NCI-H2196 treated with DMSO at 0.1 percent for 48 hours (cell line): Measurements from ENCODE around the gene NR2C2.

ENCODE experiments used
- DNase-seq: peaks from one replicate; lab custom pipeline; 2025; ENCODE audit not compliant: unreplicated experiment; lab: John Stamatoyannopoulos, UW

Gene NR2C2

DNA sequence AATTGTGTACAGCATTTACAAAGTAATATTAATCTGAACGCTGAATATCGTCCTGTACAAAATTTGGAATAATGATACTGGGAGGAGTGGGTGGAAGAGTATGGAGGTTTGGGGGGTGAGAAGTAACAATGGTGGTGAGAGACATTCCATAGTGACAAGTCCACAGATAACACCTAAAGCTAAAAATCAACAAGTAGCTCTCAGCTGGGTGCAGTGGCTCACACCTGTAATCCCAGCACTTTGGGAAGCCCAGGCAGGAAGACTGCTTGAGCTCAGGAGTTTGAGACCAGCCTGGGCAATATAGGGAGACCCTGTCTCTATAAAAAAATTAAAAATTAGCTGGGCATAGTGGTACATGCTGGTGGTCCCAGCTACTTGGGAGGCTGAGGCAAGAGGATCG, 112.6 kb downstream of the NR2C2 start:
- DNase-seq, result no peak

DNA sequence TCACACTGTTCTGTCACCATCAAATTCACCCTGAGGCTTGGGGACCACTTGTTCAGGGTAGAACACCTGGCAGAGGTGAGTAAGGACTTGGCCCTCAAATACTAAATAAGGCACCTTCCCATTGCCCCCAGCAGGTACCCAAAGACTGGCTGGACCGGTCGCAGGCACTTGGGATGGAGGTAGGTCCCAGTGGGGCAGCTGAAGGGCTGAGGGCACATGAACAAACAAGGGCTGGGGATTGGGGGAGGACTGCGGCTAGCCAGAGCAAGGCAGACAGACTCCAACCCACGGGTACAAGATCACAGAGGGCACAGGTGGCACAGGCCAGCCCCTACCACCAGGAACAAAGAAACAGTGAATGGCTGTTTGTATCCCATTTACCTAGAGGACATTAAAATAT, 115.9 kb downstream of the NR2C2 start:
- no peak for DNase-seq

DNA sequence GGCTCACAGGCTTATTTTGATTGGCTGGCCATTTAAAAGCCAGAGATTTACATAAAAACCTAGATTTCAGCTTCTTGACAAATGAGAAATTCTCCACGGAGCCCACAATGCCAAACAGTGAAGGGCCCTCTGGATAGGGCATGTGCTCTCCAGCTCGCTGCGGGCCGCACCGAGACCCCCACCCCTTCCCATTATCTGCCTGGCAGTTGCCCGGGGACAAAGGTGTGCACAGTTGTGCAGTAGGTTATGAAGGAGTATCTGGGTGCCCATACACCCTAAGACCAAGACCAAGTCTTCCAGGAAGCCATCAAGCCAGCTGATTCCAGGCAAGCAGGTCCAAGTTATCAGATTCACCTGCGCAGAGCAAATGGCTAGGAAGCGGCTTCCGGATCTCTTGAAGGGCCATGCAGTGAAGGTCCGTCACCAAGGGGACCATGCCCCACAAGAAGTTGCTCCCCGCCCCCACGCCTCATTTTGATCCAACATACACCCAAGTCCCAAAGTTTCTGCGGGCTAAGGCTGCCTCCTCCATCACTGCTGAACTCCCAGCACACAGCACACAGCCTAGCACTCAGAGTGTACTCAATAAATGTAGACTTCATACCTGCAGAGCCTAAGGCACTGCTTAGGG, 116.4 kb downstream of the NR2C2 start:
- DNase-seq, result no peak

DNA sequence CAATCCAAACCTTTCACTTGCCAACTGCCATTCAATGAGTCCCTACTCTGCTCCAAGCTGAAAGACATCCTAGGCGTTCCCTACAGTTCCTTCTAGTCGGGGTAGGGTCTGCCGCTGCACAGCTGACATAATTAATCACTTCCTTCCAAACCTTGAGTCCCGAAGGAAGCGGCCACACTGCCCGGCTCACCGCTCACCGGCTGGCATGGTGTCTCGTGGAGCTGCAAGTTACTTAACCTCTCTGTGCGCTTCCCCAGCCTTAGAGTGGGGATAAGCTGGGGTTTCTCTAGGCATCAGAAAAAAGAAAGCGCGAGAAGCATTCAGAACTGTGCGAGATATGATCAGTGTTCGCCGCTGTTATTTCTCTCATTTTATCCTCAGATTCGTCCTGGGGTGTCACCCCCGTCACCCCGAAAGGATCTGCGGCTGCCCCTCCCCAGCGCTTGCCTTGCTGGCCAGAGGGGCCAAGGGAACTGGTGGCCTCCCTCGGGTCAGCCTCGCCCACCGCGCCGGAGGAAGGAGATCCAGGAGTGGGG, 117.0 kb downstream of the NR2C2 start:
- DNase-seq, result no peak

DNA sequence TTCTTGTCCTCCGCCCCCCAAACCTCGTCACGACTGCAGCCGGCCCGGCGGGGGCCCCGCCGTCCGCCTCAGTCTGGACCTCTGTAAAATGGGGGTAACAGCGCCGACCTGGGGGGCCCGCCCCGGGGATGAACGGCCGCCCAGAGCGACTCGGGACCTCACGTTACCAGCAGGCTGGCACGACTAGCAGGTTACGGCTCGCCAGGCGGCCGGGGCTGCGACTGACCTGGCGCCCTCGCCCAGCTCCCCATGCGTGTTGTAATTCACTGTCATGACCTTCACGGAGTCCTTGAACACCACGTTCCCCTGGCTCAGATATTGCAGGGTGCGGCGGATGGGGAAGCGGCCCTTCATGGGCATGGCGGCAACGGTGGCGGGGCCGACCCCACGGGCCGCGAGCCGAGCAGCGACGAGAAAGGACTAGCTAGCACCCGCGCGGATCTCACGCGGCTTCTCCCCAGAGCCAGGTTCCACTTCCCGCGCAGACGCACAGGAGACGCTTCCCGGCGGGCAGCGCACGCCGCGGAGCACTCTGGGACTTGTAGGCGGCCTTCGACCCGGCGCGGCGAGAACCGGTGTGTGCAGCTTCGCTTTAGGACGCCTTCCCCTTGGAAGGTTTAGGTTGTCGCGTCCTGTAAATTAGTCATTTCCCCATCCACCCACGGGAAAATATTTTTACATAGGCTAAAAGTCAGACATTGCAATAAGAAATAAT, 117.6 kb downstream of the NR2C2 start, which contains the start of gene MRPS25:
TSS of gene MRPS25 (minus strand) at position 481 of the 715 bp plus-strand sequence. CDS start at position 360, 121 bp downstream.
- DNase-seq, result peak; percentile 40

DNA sequence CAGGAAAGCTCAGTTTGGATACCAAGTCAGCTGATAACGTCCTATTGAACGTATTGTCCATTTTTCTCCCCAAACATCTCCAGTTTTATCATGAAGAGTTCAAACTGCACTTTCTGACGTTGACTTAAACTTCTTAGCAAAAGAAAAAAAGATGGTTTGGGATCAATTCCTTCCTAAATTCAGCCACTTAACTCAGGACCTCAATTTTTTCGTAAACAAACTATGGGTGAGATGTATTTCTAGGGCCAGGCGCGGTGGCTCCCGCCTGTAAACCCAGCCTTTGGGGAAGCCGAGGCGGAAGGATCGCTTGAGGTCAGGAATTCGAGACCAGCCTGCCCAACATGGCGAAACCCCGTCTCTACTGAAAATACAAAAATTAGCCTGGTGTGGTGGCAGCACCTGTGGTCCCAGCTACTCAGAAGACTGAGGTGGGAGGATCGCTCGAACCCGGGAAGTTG, 118.2 kb downstream of the NR2C2 start:
- DNase-seq, result no peak

DNA sequence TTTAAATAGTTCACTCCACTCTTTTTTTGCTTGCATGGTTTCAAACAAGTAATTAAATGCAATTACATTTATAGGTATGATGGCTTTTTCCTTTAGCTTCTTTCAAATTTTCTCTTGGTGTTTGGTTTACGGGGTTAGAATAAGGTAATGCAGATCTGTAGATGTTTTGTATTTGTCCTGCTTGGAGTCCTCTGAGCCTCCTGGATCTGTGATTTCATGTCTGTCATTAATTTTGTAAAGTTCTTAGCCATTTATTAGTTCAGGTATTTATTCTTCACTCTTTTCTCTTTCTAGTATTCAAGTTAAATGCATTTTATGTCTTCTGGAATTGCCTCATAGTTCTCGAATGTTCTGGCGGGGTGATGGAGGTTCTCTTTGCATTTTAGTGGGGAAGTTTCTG, 119.1 kb downstream of the NR2C2 start:
- no peak for DNase-seq

DNA sequence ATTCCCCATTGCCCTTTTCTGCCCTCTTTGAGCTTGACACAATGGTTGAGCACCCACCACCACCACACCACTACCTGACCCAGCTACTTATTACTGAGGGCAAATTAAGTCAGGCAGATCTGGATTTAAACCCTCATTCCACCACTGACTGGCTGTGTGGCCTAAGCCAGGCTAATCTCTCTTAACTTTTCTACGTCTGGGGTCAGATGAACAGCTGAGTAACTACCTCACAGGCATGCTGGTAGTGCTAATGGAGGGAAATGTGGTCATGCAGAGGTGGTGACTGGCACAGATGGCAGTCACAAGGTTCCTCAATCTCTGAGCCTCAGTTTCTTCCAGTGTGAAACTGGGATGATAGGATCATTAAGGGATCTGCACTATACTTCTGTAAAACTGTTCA, 122.1 kb downstream of the NR2C2 start:
- DNase-seq, result no peak

DNA sequence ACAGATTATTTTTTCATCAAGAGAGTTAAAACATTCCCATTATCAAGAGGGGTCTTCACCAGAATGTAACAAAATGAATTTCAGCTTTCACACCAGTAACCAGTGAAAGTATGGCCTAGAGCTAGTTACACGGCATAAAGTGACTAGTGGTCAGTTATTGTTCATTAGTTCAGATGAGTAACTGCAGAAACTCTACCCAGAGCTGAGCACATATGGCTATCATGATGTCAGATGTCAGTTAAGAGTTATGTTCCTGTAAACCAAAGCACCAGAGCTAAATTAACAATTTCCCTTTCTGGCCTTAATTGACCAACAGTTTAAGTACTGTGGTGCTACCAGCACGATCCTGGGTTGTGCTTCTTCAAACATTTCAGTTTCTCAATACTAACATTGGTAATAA, 124.3 kb downstream of the NR2C2 start:
- DNase-seq, result no peak

DNA sequence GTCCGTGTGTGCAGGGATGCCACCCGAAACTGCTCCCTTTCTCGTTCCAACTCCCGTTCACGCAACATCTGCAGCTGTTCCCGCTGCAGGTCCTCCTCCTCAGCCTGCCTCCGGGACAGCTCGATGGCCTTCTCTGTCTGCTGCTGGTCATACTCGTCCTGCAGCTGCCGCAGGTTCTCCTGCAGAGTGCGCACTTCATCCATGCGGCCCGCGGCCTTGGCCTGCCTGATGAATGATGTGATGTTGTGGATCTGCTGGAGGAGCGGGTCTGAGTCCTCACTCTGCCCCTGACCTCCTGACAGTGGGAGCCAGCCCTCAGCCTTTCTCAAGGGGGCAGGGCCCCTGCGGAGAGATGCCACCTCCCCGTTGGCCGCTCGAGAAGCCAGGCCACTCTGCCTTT, 127.1 kb downstream of the NR2C2 start:
- no peak for DNase-seq

DNA sequence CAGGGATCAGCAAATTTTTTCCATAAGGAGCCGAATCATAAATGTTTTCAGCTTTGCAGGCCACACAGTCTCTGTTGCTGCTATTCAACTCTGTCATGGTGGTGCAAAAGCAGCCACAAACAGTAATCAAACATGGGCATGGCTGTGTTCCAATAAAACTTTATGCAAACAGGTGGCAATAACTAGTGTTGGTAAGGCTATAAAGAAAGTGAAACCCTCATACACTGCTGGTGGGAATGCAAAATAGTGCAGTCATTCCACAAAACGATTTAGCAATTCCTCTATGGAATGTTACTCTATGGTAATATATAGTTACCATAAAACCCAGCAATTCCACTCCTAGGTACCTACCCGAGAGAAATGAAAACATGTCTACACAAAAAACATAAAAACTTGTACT, 131.7 kb downstream of the NR2C2 start:
- DNase-seq, result no peak

DNA sequence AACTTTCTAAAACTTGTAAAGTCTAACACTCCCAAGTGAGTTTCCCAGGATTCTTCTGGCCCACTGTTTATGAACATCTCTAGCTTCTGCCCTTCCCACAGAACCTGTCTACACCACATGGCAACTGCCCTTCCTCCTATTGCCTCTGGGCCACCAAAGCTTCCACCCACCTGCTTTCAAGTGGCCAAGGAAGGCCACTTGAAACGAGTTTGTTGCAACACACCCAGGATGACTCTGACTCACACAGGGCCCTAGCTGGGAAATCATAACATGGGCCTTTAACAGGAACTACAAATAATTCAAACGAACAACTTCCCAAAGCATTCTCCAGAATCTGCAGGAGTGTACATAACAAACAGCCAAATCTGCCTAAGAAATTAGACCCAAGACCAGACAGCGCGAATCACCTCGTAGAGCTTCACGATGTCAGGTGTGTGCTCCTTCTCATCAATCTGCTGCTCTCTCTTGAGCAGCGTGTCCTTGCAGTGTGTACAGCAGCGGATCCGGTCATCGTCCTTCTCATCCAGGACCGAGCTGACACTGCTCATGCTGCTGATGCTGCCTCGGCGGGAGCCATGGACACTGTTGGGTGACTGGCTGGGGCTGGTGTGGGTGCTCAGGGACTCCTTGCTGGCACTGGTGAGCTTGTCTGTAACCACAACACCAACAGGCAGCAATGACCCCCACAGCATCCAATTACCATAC, 134.7 kb downstream of the NR2C2 start:
- no peak for DNase-seq

DNA sequence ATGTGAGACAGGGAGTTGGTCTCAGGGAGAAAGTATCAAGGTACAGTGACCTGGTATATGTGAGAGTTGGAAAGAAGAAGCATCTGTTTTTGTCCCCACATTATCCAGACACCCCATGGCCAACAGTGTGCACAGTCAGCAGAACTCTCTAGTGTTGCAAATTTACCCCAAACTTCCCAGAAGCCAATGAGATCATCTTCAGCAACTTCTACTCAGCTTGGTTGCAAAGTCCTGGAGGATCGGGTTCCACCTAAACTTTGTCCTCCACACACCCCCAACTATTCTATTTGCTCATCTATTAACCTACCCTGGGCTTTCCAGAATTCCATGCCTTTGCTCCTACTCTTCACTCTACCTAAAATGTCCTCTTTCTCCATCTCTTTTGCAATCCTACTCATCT, 135.9 kb downstream of the NR2C2 start:
- DNase-seq, result no peak

DNA sequence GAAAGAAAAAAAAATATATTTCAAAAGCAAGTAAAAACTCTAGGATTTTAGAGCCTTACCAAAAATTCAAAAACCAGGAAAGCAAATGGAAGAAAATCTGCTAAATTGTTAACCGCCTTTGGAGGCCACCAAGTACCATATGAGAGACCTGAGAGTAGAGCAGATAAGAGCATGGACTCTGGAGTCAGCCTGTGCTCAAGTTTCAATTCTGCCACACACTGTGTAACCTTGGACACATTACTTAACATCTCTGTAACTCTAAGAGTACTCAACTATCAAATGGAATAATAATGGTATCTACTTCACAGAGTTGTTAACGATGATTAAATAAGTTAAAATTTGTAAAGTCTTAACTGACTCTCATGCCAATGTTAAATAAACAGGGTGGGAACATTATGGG, 138.9 kb downstream of the NR2C2 start:
- no peak for DNase-seq

DNA sequence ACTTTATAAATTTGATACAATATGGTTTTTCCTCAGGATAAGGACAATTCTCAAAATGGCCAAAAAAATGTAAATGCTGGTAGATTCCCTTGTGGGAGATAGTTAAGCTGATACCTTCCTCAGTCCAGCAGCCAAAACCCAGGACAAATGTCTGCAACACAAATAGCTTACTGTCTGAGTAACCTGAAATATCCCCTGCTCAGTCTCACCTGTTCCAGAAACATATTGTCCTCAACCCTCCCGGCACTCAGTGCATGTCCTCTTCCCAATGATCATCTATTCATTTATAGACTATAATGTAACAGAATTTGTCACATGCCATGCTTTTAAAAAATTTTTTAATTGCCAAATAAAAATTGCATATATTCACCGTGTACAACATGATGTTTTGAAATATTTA, 139.3 kb downstream of the NR2C2 start:
- no peak for DNase-seq

DNA sequence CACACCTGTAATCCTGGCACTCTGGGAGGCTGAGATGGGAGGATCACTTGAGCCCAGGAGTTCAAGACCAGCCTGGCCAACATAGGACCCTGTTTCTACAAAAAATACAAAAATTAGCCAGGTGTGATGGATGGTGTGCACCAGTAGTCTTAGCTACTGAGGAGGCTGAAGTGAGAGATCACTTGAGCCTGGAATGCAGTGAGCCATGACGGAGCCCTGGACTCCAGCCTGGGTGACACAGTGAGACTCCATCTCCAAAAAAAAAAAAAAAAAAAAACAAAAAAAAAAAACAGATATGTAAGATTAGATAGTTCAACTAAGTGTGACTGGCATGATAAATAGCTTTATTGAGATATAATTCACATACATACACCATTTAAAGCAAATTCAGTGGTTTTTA, 141.8 kb downstream of the NR2C2 start:
- DNase-seq, result no peak

DNA sequence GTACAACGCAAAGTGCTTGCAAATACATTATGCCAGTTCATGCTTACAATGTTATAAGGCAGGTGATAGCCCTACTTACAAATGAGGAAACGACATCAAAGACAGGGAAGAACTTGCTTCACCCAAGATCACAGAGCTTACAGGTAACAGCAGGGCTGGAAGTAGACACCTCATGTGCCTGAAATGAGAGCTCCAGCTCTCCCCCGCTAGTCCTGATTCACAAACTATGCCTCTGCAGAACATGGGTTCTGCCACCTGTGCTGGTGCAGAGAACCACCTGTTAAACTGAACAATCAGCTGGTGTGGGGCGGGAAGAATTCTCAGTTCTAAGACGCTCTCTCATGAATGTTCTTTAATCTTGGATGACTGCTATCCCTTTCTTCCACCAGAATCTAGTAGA, 144.2 kb downstream of the NR2C2 start:
- DNase-seq, result no peak

DNA sequence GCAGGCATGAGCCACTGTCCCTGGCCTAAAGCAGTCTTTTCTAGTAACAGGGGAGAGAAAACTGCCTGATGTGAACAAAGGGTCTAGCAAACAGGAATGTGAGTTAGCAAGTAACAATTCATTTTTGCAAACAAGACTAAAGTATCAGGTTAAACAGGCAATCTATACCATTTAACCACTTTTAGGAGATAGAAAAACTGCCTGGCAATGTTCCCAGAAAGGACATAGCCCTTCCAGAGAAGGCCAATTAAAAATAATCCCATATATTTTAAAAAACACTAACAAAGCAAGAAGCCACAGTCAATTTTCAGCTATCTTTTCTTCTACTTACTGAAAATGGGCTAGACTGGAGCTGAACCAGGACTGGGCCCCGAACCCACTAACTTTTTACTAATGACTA, 145.3 kb downstream of the NR2C2 start:
- DNase-seq, result no peak

DNA sequence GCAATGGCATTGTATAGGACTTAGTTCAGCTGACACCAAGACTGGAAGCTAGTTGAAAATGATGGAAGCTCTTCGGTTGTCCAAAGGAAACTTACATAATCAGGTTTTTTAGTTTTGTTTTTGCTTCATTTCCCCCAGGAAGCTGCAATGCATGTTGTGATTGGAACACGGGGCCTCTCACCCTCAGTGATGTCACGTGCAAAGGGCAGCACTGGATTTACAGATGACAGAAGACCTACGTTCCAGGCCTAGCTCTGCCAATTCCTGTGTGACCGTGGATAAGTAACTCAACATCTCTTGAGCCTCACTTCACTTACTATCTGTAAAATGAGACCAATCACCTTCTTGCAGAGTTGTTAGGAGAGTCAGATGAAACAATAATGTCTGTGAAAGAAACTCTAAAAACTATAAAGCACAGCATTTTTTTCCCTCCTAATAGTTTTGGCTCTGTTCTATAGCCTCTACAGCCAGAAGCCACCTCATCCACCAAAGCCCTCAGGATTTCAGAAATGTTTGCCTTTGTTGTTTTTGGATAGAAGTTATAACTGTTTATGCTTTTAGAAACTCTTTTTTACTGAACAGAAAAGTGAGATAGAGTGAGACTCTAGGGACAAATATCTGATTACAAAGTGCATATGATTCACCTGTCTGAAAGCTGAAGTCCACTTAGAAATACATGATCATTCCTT, 146.9 kb downstream of the NR2C2 start:
- DNase-seq, result no peak

DNA sequence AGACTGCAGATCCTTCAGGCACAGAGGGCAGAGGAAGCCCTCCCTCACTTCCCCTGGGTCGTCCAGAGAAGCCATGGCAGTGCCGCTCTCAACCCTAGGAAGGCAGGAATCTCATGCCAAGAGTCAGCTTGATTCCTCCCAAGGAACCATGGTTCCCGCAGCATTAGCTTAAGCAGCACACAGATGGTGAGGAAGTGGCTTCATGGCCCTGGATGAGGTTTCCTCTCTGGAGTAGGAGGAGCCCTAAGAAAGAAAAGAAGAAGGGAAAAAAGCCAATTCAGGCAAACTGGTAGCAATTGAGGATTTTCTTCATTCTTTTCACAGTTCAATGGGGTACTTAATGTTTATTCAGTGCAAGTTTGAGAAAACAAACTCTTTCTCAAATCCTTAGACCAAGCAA, 148.7 kb downstream of the NR2C2 start:
- DNase-seq, result no peak

DNA sequence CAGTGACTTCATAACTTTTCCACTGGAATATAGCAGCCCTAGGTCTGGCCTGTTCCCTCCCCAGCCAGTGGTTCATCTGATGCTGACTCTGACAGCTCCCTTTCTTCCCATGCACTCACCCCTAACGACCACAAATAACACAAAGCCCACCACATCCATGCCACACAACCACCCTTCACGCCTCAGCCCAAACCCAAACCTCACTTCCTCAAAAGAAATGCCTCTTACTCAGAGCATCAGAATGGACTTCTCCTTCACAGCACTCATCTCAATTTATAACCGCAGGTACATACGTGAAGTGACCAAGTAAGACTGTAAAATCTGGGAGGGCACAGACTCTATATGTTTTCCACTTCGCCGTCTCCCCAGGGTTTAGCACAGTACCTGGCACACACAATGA, 150.5 kb downstream of the NR2C2 start:
- DNase-seq, result no peak
